ENCODE results near the gene SMKR1.

SMKR1 gene

DNA sequence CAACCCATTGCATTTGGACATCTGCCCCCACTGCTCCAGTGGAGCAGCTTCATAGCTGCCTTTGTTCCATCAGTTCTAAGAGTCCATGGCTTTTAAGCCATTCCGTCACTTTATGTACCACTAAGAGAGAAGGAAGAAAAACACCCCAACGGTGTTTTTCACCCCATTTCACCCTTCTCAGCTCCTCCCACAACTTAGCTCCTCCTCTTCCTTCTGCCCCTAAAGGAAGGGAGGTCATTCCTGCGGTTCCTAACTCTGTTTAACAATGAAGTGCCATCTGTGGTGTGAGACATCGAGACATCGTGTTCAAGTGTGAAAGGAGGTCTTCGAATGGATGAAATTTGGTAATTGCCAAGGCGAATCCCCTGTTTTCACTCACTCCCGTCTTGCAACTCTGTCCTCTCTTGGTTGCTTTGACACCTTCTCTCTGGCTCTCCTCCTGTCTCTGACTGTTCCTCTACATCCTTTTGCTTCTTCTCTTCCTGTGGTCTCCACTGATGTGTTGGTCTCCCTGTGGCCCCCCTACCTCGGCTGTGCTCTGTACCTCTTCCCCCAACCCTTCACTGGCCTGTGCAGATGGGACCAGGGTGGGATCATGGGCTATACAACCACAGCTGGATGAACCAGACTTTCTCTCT, 23.0 kb downstream of the SMKR1 start:
- no peaks in the 10 kb centered on the region for H4K20me1 ChIP-seq (ENCODE audit: insufficient read depth)
- no peaks in the 10 kb centered on the region for H3K27me3 ChIP-seq (ENCODE audit: insufficient read depth, low read depth)
- H3K36me3 ChIP-seq (ENCODE audit: insufficient read depth): no peaks in the 10 kb centered on the region
- no peak overlapping the region for H3K9ac ChIP-seq
- H3K27ac ChIP-seq: no peak overlapping the region
- no peak for TF ChIP-seq CTCF (conservative IDR thresholded peaks at IDR 0.05; ENCODE audit: low read depth, low read length)
- no peak overlapping the region for H2AFZ ChIP-seq (ENCODE audit: low read depth)
- peaks cover 9% of the 10 kb centered on the region for H3K4me1 ChIP-seq (ENCODE audit: low read depth, poor library complexity, severe bottlenecking)
- no peak overlapping the region for H3K4me2 ChIP-seq
- no peak overlapping the region for H3K4me3 ChIP-seq (IDR thresholded peaks at IDR 0.05; ENCODE audit: insufficient read depth, low read depth, low read length)
- no peaks in the 10 kb centered on the region for H3K79me2 ChIP-seq (ENCODE audit: insufficient read depth, low read depth)

DNA sequence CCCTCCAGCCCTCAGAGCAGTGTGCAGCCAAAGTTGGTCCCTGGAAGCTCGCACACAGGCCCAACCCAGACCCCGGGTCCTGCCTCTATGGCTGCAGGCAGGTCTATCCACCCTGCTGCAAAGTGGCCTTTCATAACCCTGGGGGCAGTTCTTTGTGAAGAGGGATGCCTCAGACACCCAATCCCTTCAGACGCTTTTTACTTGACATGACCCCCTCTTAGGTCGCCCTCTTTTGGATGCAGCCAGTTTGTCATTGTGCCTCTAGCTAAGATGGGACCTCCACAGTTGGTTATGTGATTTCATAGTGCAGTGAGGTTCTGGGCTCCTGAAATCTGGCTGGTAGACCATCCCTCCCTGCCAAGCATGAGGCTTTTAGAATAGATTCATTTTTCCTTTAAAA, 27.3 kb downstream of the SMKR1 start:
- Histone ChIP-seq H3K4me1 (ENCODE audit: low read depth, poor library complexity, severe bottlenecking) (peaks cover under 1% of the 10 kb centered on the region), H3K27me3 (ENCODE audit: insufficient read depth, low read depth) (no peaks in the 10 kb centered on the region), H3K4me2 (no peak overlapping the region), H2AFZ (ENCODE audit: low read depth) (no peak overlapping the region), H4K20me1 (ENCODE audit: insufficient read depth) (no peaks in the 10 kb centered on the region), H3K4me3 (IDR thresholded peaks at IDR 0.05; ENCODE audit: insufficient read depth, low read depth, low read length) (no peak overlapping the region), H3K36me3 (ENCODE audit: insufficient read depth) (no peaks in the 10 kb centered on the region), H3K27ac (no peak overlapping the region), H3K9ac (no peak overlapping the region), H3K79me2 (ENCODE audit: insufficient read depth, low read depth) (no peaks in the 10 kb centered on the region)
- no peak for TF ChIP-seq CTCF (conservative IDR thresholded peaks at IDR 0.05; ENCODE audit: low read depth, low read length)

DNA sequence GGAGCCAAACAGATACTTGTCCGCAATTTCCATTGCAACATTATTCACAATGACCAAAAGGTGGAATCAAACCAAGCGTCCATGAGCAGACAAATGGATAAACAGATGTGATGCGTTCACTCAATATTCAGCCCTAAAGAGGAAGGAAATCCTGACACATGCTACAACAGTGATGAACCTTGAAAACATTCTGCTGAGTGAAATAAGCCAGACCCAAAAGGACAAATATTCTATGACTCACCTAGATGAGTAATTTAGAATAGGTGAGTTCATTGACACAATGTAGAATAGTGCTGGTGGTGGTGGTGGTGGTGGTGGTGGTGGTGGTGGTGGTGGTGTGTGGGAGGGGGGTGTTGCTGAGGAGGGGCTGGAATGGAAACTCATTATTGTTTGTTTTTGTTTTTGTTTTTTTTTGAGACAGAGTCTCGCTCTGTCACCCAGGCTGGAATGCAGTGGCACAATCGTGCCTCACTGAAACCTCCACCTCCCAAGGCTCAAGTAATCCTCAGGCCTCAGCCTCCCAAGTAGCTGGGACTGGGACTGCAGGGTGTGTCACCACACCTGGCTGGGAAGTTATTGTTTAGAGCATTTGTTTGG, 28.6 kb downstream of the SMKR1 start:
- Histone ChIP-seq H3K4me3 (IDR thresholded peaks at IDR 0.05; ENCODE audit: insufficient read depth, low read depth, low read length) (no peak overlapping the region), H3K4me2 (no peak overlapping the region), H4K20me1 (ENCODE audit: insufficient read depth) (no peaks in the 10 kb centered on the region), H3K27ac (no peak overlapping the region), H3K27me3 (ENCODE audit: insufficient read depth, low read depth) (no peaks in the 10 kb centered on the region), H2AFZ (ENCODE audit: low read depth) (no peak overlapping the region), H3K36me3 (ENCODE audit: insufficient read depth) (no peaks in the 10 kb centered on the region), H3K9ac (no peak overlapping the region), H3K79me2 (ENCODE audit: insufficient read depth, low read depth) (no peaks in the 10 kb centered on the region), H3K4me1 (ENCODE audit: low read depth, poor library complexity, severe bottlenecking) (no peaks in the 10 kb centered on the region)
- no peak for TF ChIP-seq CTCF (conservative IDR thresholded peaks at IDR 0.05; ENCODE audit: low read depth, low read length)

DNA sequence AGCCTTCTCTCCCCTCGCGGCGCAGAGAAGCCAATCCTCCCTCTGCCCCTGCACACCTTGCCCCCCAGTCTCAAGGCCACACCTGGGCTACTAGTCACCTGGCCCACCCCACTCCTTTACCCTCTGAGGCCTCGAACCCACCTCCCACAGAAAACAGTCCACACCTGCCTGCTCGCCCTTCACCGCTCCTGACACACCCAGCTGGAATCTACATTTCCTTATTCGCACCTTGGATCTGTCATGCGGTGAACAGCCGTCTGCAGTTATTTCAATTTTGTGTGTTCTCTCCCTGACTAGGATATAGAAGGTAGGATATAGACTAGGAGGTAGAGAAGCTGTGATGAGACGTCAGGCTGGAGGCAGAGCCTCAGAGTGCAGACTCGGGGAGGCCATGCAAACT, 29.4 kb downstream of the SMKR1 start:
- no peak overlapping the region for H3K9ac ChIP-seq
- no peak overlapping the region for H2AFZ ChIP-seq (ENCODE audit: low read depth)
- no peak overlapping the region for H3K27ac ChIP-seq
- no peak for TF ChIP-seq CTCF (conservative IDR thresholded peaks at IDR 0.05; ENCODE audit: low read depth, low read length)
- H4K20me1 ChIP-seq (ENCODE audit: insufficient read depth): no peaks in the 10 kb centered on the region
- H3K36me3 ChIP-seq (ENCODE audit: insufficient read depth): no peaks in the 10 kb centered on the region
- no peaks in the 10 kb centered on the region for H3K4me1 ChIP-seq (ENCODE audit: low read depth, poor library complexity, severe bottlenecking)
- H3K4me3 ChIP-seq (IDR thresholded peaks at IDR 0.05; ENCODE audit: insufficient read depth, low read depth, low read length): no peak overlapping the region
- H3K27me3 ChIP-seq (ENCODE audit: insufficient read depth, low read depth): no peaks in the 10 kb centered on the region
- H3K4me2 ChIP-seq: no peak overlapping the region
- no peaks in the 10 kb centered on the region for H3K79me2 ChIP-seq (ENCODE audit: insufficient read depth, low read depth)
